KBM-7 (cell line): ENCODE measurements around the gene ZNF311.
"Not testable (repeated sequence)": the region's sequence is repeated elsewhere in the genome, so short reads cannot be mapped to it uniquely, and the experiment has no call there.

ENCODE experiments used
- DNase-seq: peaks from one replicate; pipeline ENCODE4 v3.0.0-alpha.2; 2015
- in situ Hi-C: fragments of 300-500 bp; cut with MboI; formaldehyde crosslinking; loops from 2 replicates; pipeline ENCODE4 v1.14.3; 2020; ENCODE audit warnings: low sequenced_read_pairs, low pct_unique_long_range_greater_than_20kb, mixed read lengths

Gene ZNF311

GRCh38 chr6:28960846-28961500 is 44.1 kb downstream of the ZNF311 start:
- in situ Hi-C loops, result no loop called here
- peak; percentile 60 for DNase-seq

GRCh38 chr6:28958561-28959243 is 46.4 kb downstream of the ZNF311 start:
- in situ Hi-C loops, DNase-seq: not testable (repeated sequence)

GRCh38 chr6:28957795-28958314 is 47.3 kb downstream of the ZNF311 start:
- in situ Hi-C loops, DNase-seq: not testable (repeated sequence)

GRCh38 chr6:28956331-28956730 is 48.8 kb downstream of the ZNF311 start:
- DNase-seq, result no peak
- in situ Hi-C loops, result no loop called here

GRCh38 chr6:28953585-28954258 is 51.4 kb downstream of the ZNF311 start:
- no peak for DNase-seq
- in situ Hi-C loops, result no loop called here

- DNase-seq, result peak; percentile 78
- in situ Hi-C loops, result no loop called here
Observed at GRCh38 chr6:28953039-28953584, 52.0 kb downstream of the ZNF311 start.

GRCh38 chr6:28949656-28950195 is 55.4 kb downstream of the ZNF311 start:
- in situ Hi-C loops, DNase-seq: not testable (repeated sequence)

- in situ Hi-C loops, result no loop called here
- no peak for DNase-seq
Observed at GRCh38 chr6:28948782-28949486, 56.2 kb downstream of the ZNF311 start.

GRCh38 chr6:28947831-28948270 is 57.3 kb downstream of the ZNF311 start:
- in situ Hi-C loops, result no loop called here
- no peak for DNase-seq

GRCh38 chr6:28947067-28947765 is 57.9 kb downstream of the ZNF311 start:
- in situ Hi-C loops, result no loop called here
- no peak for DNase-seq

GRCh38 chr6:28945349-28945748 is 59.8 kb downstream of the ZNF311 start:
- in situ Hi-C loops, result no loop called here
- DNase-seq, result peak; percentile 56
